Spleen (tissue), 11 donors: ENCODE results near the gene SRP68. TPM values are rescaled to one million over a fixed set of nuclear protein-coding genes. Genes with fewer than 3 reads are reported as not detected.

ENCODE experiments used
- DNase-seq: peaks from one replicate; pipeline ENCODE4 v3.0.0-alpha.2; 2020
- H3K27ac ChIP-seq, 8 donors: fragments of 200-600 bp; sonication (generic) in 7 of 8; 1 replicate in 4 of 8; 2 replicates in 4 of 8; pipeline versions ENCODE4 v1.5.0 to v1.8.0; 2016 to 2021; ENCODE audit warnings: inconsistent platforms in 4 of 8, mild to moderate bottlenecking in 4 of 8, moderate library complexity in 1 of 8
- H3K27me3 ChIP-seq, 7 donors: fragments of 200-600 bp; sonication (generic) in 6 of 7; replicated peaks in 1 of 7; 1 replicate in 4 of 7; 2 replicates in 3 of 7; pipeline versions ENCODE4 v1.5.0 to v1.8.0; 2016 to 2021; ENCODE audit warnings: inconsistent platforms in 3 of 7, mild to moderate bottlenecking in 1 of 7
- H3K36me3 ChIP-seq, 6 donors: fragments of 200-600 bp; sonication (generic) in 5 of 6; 1 replicate in 4 of 6; 2 replicates in 2 of 6; pipeline versions ENCODE4 v1.5.0 to v1.8.0; 2016 to 2021; ENCODE audit warnings: inconsistent platforms in 2 of 6
- H3K4me1 ChIP-seq, 6 donors: fragments of 200-600 bp; sonication (generic) in 5 of 6; 1 replicate in 3 of 6; 2 replicates in 3 of 6; pipeline versions ENCODE4 v1.5.0 to v1.8.0; 2016 to 2021; ENCODE audit warnings: inconsistent platforms in 3 of 6
- H3K4me3 ChIP-seq, 8 donors: fragments of 200-600 bp; sonication (generic) in 7 of 8; 1 replicate in 4 of 8; 2 replicates in 4 of 8; pipeline versions ENCODE4 v1.5.0 to v1.8.0; 2016 to 2021; ENCODE audit warnings: inconsistent platforms in 4 of 8, mild to moderate bottlenecking in 4 of 8, moderate library complexity in 2 of 8
- H3K9me3 ChIP-seq, 8 donors: fragments of 200-600 bp; sonication (generic) in 7 of 8; 1 replicate in 4 of 8; 2 replicates in 4 of 8; pipeline versions ENCODE4 v1.5.0 to v1.8.0; 2016 to 2021; ENCODE audit warnings: inconsistent platforms in 4 of 8
- CTCF ChIP-seq, 11 experiments: fragments of 200-600 bp in 7 of 11; fragments of 450-650 bp in 4 of 11; sonication (generic) in 4 of 11; IDR thresholded peaks in 8 of 11; conservative IDR thresholded peaks in 3 of 11; 1 replicate in 7 of 11; 2 replicates in 4 of 11; pipeline versions ENCODE4 v1.4.0 to v1.8.0; 2016 to 2021; ENCODE audit warnings: antibody characterized with exemption in 11 of 11, inconsistent platforms in 4 of 11, mild to moderate bottlenecking in 1 of 11
- POLR2A ChIP-seq, 3 donors: fragments of 450-650 bp; IDR thresholded peaks; one replicate each; pipeline ENCODE4 v1.5.1; 2017; ENCODE audit warnings: antibody characterized with exemption in 3 of 3, mild to moderate bottlenecking in 1 of 3
- POLR2AphosphoS5 ChIP-seq, 3 donors: sonication (generic); formaldehyde crosslinking; IDR thresholded peaks; one replicate each; pipeline ENCODE4 v1.5.1; 2017; ENCODE audit warnings: antibody characterized with exemption in 3 of 3
- WGBS, 5 donors: extraction: QIAGEN DNeasy Blood & Tissue Kit in 3 of 5; methylation state at CpG; one replicate each; pipeline versions ENCODE4 v1.1.5 to v1.1.7; 2013 to 2018; 5-methylcytosine and 5-hydroxymethylcytosine counted together
- intact Hi-C: fragments of 100-400 bp; cut with DNase I; formaldehyde crosslinking; loops from one replicate; pipeline ENCODE4 v1.15.0; 2023; ENCODE audit warnings: low total_unique reads
- polyA plus RNA-seq, 3 donors: library from polyadenylated mRNA; stranded (reverse); fragments of 200-250 nt; gene quantifications; one replicate each; pipeline ENCODE4 v1.2.1, GENCODE V29; 2013
- total RNA-seq, 7 donors: library from RNA; depleted of rRNA in 3 of 7; stranded (reverse); fragments of >200 nt in 3 of 7; fragmentation: NEBNext Ultra II Directional in 4 of 7; extraction: Animal tissue kit (Norgen Biotek cat#: 25700) in 4 of 7; gene quantifications; one replicate each; pipeline versions ENCODE4 v1.1.0 to v1.2.1, GENCODE V29; 2016 to 2021
- donor health status: healthy with polysubstance abuse.
- donor health status: DM: no; HTN: no; CAD: no; lungs with moderate emphysema.
- donor health status: DM: no; HTN: no; CAD: no.
- donor health status: Bipolar disorder and iron deficiency.
- donor health status: healthy.
- donor health status: DM: no; HTN: no; CAD: no.
- donor health status: DM: yes; HTN: yes; CAD: no.

Gene SRP68
- total and polyA plus RNA-seq, 10 donors, result 24.5 to 62.0 (median 49.4) TPM

GRCh38 chr17:76054112-76054476, 18.2 kb downstream of the SRP68 start:
- 93 to 99% (median 97%) methylated on average over 4 of the region's 4 CpGs for WGBS, 5 donors

GRCh38 chr17:76053246-76054111, 18.8 kb downstream of the SRP68 start:
- intact Hi-C loops, result no loop called here
- peaks cover 4 to 100% (median 94%) of the 10 kb centered on the region in 6 donors for H3K36me3 ChIP-seq
- H3K27me3 ChIP-seq, result no peaks in the 10 kb centered on the region
- H3K4me1 ChIP-seq, result peaks cover 0 to 8% (median 3%) of the 10 kb centered on the region in 6 donors
- no peak overlapping the region for H3K4me3 ChIP-seq
- no peak for DNase-seq
- peak overlapping the region in 1 of 8 donors; percentile 11 for H3K27ac ChIP-seq
- TF ChIP-seq CTCF (IDR thresholded peaks at IDR 0.05 in 8 of 11, conservative IDR thresholded peaks at IDR 0.05 in 3 of 11) (no peak), POLR2A (IDR thresholded peaks at IDR 0.05) (no peak), POLR2AphosphoS5 (IDR thresholded peaks at IDR 0.05) (no peak)
- WGBS, 5 donors, result 71 to 82% (median 79%) methylated on average over 17 of the region's 17 CpGs
- no peaks in the 10 kb centered on the region for H3K9me3 ChIP-seq

More at GRCh38 chr17:76054112-76054476, 18.2 kb downstream of the SRP68 start:
- H3K36me3 ChIP-seq, result peaks cover 7 to 100% (median 94%) of the 10 kb centered on the region in 6 donors
- intact Hi-C loops, result no loop called here
- no peak overlapping the region for H3K4me3 ChIP-seq
- no peaks in the 10 kb centered on the region for H3K9me3 ChIP-seq
- H3K4me1 ChIP-seq, result peaks cover 0 to 8% (median 3%) of the 10 kb centered on the region in 6 donors
- no peak for DNase-seq
- no peaks in the 10 kb centered on the region for H3K27me3 ChIP-seq
- no peak for TF ChIP-seq CTCF (IDR thresholded peaks at IDR 0.05 in 8 of 11, conservative IDR thresholded peaks at IDR 0.05 in 3 of 11)
- TF ChIP-seq POLR2A (IDR thresholded peaks at IDR 0.05), result no peak
- TF ChIP-seq POLR2AphosphoS5 (IDR thresholded peaks at IDR 0.05), result no peak
- peak overlapping the region in 1 of 8 donors; percentile 11 for H3K27ac ChIP-seq

DNA sequence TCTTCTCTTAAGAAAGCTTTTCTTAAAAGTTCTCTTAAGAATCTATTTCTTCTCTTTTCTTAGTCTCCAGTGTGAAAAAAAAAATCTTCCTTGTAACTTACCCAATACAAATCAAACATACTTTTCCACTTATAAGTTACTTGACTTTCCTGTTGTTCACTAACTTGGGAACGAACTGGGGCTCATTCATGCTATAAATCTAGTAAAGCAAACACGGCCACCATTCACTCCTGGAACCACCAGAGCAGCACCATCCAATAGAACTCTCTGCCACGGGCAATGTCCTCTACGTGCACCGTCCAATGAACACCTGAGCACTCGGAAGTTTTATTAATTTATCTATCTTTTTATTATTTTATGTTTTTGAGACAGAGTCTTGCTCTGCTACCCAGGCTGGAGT, 20.8 kb downstream of the SRP68 start:
- intact Hi-C loops, result no loop called here
- TF ChIP-seq CTCF (IDR thresholded peaks at IDR 0.05 in 8 of 11, conservative IDR thresholded peaks at IDR 0.05 in 3 of 11) (no peak), POLR2AphosphoS5 (IDR thresholded peaks at IDR 0.05) (no peak), POLR2A (IDR thresholded peaks at IDR 0.05) (no peak)
- H3K9me3 ChIP-seq, result no peaks in the 10 kb centered on the region
- DNase-seq, result no peak
- H3K4me1 ChIP-seq, result peaks cover 0 to 8% (median 3%) of the 10 kb centered on the region in 6 donors
- WGBS, 5 donors, result 88 to 97% (median 93%) methylated on average over 6 of the region's 6 CpGs
- no peaks in the 10 kb centered on the region for H3K27me3 ChIP-seq
- no peak overlapping the region for H3K4me3 ChIP-seq
- H3K36me3 ChIP-seq, result peaks cover 4 to 100% (median 94%) of the 10 kb centered on the region in 6 donors
- no peak overlapping the region for H3K27ac ChIP-seq
